Type B pancreatic cell (in vitro differentiated cells): ENCODE data around the gene EIF3L. TPM values are rescaled to one million over a fixed set of nuclear protein-coding genes. Genes with fewer than 3 reads are reported as not detected.

Experiments used
- DNase-seq: peaks from one replicate; pipeline ENCODE4 v3.0.0; 2021; ENCODE audit warnings: mixed read lengths; ENCODE audit not compliant: unreplicated experiment; ENCODE audit errors: extremely low spot score
- H3K27ac Mint-ChIP-seq: 2 replicates; pipeline ENCODE4 v1.8.0; 2021; ENCODE audit warnings: mild to moderate bottlenecking, mixed read lengths
- H3K27me3 Mint-ChIP-seq: 2 replicates; pipeline ENCODE4 v1.8.0; 2021; ENCODE audit warnings: mixed read lengths
- H3K36me3 Mint-ChIP-seq: 2 replicates; pipeline ENCODE4 v1.8.0; 2021; ENCODE audit warnings: mixed read lengths
- H3K4me1 Mint-ChIP-seq: one replicate; pipeline ENCODE4 v1.8.0; 2021; ENCODE audit warnings: mixed read lengths; ENCODE audit not compliant: unreplicated experiment
- H3K4me3 Mint-ChIP-seq: 2 replicates; pipeline ENCODE4 v1.8.0; 2021; ENCODE audit warnings: mild to moderate bottlenecking, mixed read lengths
- H3K9me3 Mint-ChIP-seq: 2 replicates; pipeline ENCODE4 v1.8.0; 2021; ENCODE audit warnings: mixed read lengths
- total RNA-seq: library from RNA; stranded (reverse); gene quantifications from 2 replicates; pipeline ENCODE4 v1.2.1, GENCODE V29; 2021; ENCODE audit warnings: low replicate concordance
- TF ChIP-seq, protein P1 (sequence below): fragments of 200-600 bp; sonication (generic); conservative IDR thresholded peaks from 2 replicates; pipeline ENCODE4 v1.5.0; 2021; ENCODE audit warnings: antibody characterized with exemption, mild to moderate bottlenecking

EIF3L gene
- total RNA-seq, 1 donor from 2014 or later, result 740 TPM

DNA sequence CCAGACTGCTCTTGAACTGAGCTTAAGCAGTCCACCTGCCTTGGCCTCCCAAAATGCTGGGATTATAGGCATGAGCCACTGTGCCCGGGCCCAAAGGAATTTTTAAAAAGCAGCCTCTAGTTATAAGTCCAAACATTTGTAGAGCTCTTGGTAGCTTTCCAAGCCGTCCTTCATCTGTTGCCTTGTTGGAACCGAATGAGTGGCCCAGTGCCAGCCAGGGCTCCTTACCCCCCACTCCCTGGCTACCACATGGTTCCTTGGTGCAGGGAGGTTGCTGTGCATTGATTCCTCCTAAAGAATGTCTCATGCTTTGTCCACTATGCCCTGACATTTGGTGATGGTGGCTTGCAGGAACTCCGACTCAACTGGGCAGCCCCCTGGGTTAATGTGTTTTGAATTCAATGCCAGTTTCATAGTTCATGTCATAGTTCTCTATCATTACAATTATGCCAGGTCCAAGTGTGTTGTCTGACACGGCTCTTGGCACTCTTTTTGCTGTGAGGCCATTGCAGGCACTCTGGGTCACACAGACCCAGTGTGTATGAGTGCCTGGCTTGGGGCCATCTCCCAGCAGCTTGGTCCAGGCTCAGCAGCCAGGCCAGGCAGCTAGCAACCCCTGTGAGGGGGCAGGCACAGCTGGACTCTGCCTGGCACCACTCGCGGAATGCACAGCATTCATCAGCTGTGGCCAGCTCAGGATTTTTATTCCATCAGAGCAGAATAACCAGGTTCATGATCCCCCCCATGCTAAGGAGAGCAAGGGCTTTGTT lies 43.5 kb downstream of the EIF3L start:
- H3K27ac Mint-ChIP-seq, result peak overlapping the region; percentile 94
- H3K9me3 Mint-ChIP-seq, result no peaks in the 10 kb centered on the region
- no peak overlapping the region for H3K4me3 Mint-ChIP-seq
- H3K4me1 Mint-ChIP-seq, result peaks cover 42% of the 10 kb centered on the region
- H3K36me3 Mint-ChIP-seq, result peaks cover 18% of the 10 kb centered on the region
- TF ChIP-seq, protein P1, sequence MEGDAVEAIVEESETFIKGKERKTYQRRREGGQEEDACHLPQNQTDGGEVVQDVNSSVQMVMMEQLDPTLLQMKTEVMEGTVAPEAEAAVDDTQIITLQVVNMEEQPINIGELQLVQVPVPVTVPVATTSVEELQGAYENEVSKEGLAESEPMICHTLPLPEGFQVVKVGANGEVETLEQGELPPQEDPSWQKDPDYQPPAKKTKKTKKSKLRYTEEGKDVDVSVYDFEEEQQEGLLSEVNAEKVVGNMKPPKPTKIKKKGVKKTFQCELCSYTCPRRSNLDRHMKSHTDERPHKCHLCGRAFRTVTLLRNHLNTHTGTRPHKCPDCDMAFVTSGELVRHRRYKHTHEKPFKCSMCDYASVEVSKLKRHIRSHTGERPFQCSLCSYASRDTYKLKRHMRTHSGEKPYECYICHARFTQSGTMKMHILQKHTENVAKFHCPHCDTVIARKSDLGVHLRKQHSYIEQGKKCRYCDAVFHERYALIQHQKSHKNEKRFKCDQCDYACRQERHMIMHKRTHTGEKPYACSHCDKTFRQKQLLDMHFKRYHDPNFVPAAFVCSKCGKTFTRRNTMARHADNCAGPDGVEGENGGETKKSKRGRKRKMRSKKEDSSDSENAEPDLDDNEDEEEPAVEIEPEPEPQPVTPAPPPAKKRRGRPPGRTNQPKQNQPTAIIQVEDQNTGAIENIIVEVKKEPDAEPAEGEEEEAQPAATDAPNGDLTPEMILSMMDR, result no peak
- no peak for DNase-seq
- no peaks in the 10 kb centered on the region for H3K27me3 Mint-ChIP-seq

DNA sequence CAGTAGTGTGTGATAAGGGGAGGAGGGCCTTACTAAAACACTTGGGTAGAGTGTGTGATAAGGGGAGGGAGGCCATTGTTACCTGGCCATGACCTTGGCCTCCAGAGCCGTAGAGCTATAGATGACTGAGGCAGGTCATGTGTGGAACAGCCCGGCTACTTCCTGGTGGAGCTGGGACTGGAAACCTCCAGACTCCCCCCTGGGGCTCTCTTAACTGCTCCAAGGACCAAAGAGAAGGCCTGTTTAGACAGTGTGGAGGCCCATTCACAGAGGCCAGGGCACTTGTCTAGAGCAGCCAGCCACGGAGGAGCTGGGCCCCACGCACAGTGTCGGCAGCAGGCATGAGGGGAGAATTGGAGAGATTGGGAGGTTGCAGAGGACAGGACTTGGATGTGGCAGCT lies 44.4 kb downstream of the EIF3L start:
- no peaks in the 10 kb centered on the region for H3K27me3 Mint-ChIP-seq
- peaks cover 42% of the 10 kb centered on the region for H3K4me1 Mint-ChIP-seq
- peaks cover 10% of the 10 kb centered on the region for H3K36me3 Mint-ChIP-seq
- TF ChIP-seq, protein P1, result no peak
- peak overlapping the region; percentile 94 for H3K27ac Mint-ChIP-seq
- H3K9me3 Mint-ChIP-seq, result no peaks in the 10 kb centered on the region
- peak overlapping the region; percentile 55 for H3K4me3 Mint-ChIP-seq
- DNase-seq, result no peak

DNA sequence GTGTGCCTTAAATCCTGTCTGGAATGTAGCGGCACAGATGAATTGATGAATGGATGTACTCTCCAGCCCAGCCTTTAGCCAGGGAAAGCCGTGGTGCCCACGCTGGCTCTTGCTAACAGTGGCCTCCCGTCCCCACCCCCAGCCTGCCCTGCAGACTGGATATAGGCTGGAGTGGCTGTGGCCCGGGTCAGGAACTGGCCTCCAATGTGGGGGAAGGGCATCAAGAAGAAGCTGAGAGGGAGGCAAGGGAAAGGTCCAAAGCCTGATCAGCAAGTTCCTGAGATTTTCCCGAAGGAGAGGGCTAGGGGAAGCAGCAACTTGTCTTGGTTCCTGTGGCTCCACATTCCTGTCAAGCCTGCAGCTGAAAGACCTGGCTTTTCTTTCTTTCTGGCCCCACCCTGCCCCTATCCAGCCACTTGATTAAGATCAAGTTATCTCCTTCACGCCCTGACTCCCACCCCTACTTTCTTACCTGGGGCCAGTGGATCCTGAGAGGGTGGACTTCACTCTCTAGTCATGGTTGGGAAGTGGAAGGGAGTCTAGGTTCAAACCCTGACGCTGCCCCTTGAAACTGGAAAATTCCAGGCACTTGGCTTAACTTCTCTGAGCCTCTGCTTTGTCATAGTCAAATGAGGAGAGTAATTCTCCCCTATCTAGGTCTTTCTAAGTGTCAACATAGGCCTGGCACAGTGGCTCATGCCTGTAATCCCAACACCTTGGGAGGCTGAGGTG lies 45.9 kb downstream of the EIF3L start:
- no peak for DNase-seq
- Mint-ChIP-seq H3K9me3 (no peaks in the 10 kb centered on the region), H3K4me1 (peaks cover 45% of the 10 kb centered on the region), H3K27ac (peak overlapping the region; percentile 98), H3K36me3 (peaks cover 5% of the 10 kb centered on the region), H3K4me3 (peak overlapping the region; percentile 48), H3K27me3 (no peaks in the 10 kb centered on the region)
- TF ChIP-seq, protein P1, result no peak

DNA sequence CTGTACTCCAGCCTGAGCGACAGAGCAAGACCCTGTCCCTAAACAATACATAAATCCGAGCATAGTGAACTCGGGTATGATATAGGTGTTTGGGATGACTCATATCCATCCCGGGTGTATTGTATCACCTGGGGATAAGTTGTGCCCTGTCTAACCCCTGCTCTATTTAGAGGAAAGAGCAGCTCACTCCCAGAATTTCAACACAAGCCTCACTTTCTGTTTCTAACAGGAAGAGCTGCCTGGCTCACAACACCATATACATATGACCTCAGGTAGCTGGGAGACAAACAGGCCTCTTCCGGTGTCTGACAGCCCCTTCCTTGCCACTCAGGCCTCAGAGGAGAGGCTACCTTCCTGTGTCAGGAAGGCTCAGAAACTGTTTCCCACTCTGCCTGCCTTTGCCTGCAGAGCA lies 47.0 kb downstream of the EIF3L start:
- Mint-ChIP-seq H3K9me3 (no peaks in the 10 kb centered on the region), H3K4me3 (peak overlapping the region; percentile 54), H3K4me1 (peaks cover 45% of the 10 kb centered on the region), H3K36me3 (peaks cover 5% of the 10 kb centered on the region), H3K27ac (peak overlapping the region; percentile 98), H3K27me3 (no peaks in the 10 kb centered on the region)
- TF ChIP-seq, protein P1, result no peak
- DNase-seq, result no peak

DNA sequence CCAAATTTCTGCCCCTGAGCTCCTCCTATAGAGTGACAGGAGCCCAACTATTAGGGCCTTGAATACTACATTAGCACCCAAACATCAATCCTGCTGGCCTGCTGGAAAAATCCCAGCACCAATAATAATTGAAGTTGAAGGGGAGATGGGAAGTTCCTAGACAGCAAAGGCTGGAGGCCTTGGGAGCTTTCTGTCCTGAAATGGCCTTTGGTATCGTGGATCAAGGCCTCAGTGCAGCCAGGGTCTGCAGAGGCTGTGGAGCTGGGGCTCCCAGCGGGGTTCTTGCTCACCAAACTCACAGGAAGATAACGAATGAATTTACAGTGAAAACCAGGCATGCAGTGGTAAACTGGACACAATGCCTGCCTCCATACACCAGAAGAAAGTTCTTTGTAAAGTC lies 47.7 kb downstream of the EIF3L start:
- peaks cover under 1% of the 10 kb centered on the region for H3K36me3 Mint-ChIP-seq
- no peaks in the 10 kb centered on the region for H3K27me3 Mint-ChIP-seq
- peak overlapping the region; percentile 98 for H3K27ac Mint-ChIP-seq
- H3K4me1 Mint-ChIP-seq, result peaks cover 45% of the 10 kb centered on the region
- no peak overlapping the region for H3K4me3 Mint-ChIP-seq
- no peak for DNase-seq
- TF ChIP-seq, protein P1, result no peak
- H3K9me3 Mint-ChIP-seq, result no peaks in the 10 kb centered on the region
